HG02763 (cell line): ENCODE measurements around the gene XIRP1.

Source experiments
- ATAC-seq: cut with Tn5 transposase; IDR thresholded peaks from one replicate; pipeline ENCODE4 v1.9.1; 2021; ENCODE audit warnings: mild to moderate bottlenecking, moderate library complexity; ENCODE audit not compliant: unreplicated experiment

Gene XIRP1

DNA sequence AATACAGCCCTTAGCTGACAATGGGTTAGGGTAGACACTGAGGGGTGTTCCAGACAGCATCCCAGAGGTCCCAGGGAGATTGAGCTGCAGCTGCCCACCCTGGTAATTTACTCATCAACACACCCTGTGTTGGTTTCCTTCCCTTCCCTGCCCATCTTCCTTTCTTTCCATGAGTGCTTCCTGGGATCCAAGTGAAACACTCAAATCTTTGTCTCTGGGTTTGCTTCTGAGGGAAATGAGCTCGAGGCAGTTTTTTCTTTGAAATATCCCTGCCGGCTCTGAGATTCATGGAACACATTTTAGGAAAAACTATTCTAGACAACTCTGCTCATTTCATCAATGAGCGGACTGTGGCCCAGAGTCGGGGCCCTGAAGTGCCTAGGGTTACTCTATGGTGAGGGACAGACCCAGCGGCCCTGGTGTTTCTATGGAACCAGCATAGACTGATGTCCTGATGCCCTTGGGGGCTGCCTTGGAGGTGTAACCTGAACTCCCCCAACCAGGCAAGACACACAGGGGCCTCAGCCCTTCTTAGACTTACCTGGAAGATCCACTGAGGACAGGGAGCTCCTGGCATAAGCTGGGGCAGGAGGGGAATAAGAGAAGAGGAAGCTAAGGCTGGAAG is 24.1 kb downstream of the XIRP1 start:
- ATAC-seq: no peak

DNA sequence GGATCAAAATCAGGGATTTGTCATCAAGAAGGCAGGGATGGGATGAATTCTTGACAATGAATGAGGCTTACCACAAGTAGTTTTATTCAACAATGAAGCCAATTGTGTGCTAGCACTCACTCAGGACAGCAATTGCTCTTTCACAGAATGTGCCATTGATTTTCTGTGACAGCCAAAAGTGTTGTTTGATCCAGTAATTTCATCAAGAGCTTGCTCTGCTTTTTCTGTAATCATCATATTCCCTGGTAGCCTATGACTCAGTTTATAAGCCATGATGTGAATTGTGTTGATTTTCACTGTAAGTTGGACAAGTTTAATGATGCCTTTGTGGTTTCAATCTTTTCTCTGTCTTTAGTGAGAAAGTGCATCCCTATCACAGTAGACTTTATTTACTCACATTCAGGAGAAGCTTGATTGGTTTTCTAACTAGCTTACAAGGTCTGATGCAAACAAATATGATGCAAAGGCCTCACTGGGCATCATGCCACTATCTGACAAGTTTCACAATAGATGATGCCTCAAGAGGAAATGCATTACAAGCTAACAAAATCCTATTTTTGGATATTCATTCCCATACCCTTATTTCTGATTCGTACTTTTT is 25.4 kb downstream of the XIRP1 start:
- no peak for ATAC-seq

DNA sequence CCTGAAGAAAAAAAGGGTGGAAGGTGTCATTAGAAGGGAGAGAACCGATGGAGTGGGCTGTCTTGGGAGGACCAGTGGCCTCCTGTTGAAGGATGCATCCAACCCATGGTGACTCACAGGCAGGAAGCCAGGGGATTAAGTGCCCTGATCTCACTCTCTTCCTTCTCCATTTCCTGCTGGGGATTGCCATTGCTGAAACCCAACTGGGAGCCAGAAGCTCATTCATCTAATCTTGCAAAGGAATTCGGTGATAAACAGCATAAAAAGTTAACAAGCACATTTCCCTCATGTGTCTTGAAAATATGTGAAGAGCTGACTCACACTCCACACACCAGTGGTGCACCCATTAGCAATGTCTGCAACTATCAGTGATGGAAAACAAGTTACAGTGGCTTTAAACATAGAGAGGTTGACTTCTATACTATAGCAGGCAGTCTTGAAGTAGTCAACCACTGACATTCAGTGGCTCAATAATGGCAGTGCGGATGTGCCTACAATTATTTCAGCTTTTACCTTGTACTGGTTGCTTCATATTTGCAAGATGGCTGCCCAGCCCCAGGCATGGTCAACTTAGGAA is 26.2 kb downstream of the XIRP1 start:
- no peak for ATAC-seq

DNA sequence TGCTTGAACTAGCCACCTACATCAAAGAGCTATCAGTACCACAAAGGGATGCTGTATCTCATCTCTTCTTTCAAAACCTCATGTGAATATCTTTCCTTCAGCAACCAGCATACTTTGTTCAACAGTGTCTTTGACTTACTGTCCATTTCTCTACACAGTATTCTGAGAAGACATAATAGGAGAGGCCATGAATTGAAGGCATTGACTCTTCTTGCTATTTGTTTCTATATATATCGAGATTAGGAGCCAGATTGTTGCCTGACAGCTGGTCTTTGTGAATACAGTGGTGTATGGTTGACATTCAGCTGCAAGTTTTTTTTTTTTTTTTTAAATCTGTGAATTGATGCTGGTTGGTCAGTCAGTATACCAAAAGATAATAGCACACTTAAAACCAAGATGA is 26.9 kb downstream of the XIRP1 start:
- no peak for ATAC-seq

DNA sequence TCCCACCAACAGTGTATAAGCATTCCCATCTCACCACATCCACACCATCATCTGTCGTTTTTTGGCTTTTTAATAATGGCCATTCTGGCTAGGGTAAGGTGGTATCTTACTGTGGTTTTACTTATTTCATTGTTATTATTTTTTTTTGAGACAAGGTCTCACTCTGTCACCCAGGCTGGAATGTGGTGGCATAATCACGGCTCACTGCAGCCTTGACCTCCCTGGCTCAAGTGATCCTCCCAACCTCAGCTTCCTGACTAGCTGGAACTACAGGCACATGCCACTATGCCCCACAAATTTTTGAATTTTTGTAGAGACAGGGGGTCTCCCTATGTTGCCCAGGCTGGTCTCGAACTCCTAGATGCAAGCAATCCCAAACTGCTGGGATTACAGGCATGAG is 28.0 kb downstream of the XIRP1 start:
- no peak for ATAC-seq

DNA sequence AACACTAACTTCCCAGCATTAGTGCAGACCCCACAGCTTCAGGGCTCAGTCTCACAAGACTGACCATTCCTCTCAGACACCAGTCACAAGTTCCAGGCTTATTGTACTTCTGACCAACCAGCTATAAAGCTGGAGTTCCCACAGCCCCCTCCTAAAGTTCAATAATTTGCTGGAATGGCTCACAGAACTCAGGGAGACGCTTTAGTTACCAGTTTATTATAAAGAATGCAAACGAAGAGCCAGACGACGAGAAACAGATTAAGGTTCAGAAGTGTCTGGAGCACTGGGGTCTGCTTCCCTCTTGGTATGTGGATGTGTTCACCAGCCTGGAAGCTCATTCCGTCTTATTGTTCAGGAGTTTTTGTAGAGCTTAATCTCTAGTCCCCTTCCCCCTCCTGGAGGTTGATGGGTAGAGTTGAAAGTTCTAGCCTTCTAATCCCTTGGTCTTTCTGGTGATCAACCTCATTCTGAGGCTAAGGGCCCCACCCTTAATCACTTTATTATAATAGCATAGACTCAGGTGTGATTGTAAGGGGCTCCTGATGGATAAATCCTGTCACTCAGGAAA is 34.2 kb downstream of the XIRP1 start:
- ATAC-seq: no peak

DNA sequence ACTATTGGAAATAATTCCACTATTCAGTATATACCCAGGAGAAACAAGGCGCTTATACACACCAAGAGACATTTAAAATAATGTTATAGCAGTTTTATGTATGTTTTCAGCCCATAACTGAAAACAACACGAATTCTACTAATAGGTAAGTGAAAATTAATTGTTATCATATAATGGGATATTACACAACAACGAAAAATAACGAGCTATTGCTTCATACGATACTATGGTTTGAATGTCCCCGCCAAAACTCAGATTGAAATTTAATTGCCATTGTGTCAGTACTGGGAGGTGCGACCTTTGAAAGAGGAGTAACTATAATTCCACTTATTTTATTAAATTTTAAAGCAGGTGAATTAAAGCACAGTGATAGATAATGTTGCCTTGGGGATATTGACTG is 35.0 kb downstream of the XIRP1 start:
- ATAC-seq: no peak

DNA sequence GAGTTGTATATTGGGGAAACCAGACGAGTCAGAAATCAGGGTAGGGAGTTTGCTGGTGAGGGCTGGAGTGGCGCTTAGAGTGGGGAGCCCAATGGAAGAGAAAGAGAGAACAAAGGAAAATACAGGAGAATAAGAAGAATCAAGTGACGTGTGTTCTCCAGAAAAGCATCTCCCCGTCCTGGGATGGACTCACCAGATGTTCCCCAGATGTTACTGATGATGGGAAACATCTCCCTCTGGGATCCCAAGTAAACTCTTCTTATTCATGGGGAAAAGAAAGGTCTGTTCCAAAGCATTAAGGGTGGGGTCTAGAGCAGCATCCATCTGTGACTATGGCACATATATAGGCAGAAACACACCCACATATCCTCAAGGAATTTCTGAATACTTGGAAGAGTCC is 36.0 kb downstream of the XIRP1 start:
- no peak for ATAC-seq

DNA sequence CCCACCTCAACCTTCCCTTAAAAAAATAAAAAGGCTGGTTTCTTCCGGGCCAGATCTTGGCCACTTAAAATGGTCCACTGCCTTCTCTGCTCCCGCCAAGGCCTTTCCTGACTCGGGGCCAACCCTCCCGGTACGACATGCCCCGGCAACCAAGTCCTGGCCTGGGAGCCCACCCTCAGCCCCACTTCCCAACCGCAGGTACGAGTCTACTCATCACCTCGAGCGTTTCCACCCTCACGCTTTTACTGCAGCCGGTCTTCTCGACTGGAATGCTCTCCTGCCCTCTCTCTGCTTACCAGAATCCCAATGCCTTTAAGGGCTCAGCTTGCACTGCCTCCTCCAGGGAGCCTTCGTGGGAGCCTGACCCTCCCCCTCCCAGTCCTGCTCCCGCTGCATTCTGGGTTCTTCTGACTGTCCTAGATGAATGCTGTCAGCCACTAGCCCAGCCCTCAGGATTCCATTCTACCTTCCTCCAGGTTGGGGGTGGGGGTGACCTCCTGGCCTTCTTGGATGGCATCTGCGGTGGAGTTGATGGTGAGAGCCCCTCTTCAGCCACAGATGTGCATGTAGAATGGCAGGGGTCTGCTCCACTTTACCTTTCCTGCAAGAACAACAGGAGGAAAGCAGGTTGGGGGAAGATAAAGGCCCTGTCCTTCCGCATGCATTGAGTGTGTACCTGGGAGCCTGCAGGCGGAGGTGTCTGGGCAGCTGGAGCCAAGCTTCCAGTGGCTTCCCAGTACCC is 37.9 kb downstream of the XIRP1 start:
- ATAC-seq: no peak

DNA sequence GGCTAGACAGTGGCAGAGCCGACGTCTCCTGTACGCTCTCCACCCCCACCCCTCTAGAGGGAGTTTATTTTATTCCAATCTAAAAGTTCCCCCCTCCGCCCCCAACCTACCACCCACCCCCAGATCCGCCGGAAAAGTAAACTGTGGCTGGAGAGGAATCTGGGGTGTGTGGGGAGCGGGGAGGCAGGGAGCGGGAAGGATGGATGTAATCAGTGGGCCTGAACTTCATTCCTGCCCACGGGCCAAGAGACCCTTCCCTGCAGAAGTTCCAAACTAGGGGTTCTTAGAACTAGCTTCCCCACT is 38.5 kb downstream of the XIRP1 start:
- no peak for ATAC-seq

DNA sequence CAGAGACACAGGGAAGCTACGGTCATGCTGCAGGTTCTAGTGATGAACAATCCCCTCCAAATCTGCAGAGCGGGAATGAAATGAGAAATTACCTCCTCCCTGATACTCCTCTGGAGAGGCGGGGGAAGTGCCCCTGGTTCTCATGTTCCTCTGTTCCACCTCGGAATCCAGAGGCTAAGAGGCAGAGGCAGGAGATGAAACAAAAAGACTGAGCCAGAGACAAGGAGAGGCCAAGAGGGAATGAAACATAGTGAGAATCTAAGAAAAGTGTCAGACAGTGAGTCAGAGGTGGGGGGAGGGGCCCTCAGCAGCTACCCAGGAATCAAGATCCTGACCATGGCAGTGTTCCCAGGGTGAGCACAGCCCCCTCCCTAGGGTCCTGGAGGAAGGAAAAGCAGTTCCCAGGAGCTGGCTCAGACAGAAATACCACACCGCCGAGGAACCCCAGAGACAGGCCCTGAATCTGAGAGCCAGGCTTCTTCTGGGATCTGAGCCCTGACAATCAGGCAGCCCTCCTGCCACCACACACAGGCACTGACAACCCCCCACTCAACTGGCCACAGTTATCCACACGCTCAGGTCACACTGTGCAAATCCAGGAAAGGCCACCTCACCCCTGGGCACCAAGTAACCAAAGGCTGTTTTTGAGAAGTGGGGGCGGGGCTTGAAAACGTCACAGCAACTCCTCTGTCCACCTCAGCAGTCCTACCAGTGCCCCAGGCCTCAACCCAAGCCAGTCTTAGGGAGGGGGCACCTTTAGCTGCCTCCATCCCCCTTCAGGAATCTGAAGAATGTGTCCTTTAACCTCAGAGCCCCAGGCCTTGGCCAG is 41.4 kb downstream of the XIRP1 start:
- ATAC-seq: no peak

DNA sequence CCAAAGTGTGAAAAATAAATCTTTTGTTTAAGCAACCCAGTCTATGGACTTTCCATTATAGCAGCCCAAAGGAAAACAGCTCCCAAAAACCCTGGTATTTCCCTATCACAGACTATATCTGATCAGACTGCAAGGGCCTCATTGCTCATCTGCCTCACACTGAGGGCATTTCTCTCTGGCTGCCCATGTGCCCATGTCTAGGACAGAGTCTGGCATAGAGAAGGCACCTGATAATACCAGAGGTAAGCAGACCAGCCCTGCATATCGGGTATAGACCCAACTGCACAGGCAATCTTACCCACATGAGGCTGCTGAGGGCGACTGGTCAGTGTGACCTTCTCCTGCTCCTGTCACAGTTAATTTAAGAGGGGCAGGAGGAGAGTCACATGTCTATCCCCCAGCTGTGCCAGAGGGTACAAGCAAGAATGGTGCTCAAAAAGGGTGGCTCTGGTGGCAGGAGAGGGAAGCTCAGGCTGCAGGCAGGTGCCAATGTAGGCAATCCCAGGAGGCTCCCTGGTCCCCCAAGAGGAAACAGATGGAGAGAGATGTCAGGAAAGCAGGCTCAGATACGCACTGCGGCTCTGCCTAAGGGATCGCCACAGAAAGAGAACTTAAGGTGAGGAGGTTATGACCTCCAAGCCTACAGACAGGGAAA is 42.1 kb downstream of the XIRP1 start:
- ATAC-seq: no peak

DNA sequence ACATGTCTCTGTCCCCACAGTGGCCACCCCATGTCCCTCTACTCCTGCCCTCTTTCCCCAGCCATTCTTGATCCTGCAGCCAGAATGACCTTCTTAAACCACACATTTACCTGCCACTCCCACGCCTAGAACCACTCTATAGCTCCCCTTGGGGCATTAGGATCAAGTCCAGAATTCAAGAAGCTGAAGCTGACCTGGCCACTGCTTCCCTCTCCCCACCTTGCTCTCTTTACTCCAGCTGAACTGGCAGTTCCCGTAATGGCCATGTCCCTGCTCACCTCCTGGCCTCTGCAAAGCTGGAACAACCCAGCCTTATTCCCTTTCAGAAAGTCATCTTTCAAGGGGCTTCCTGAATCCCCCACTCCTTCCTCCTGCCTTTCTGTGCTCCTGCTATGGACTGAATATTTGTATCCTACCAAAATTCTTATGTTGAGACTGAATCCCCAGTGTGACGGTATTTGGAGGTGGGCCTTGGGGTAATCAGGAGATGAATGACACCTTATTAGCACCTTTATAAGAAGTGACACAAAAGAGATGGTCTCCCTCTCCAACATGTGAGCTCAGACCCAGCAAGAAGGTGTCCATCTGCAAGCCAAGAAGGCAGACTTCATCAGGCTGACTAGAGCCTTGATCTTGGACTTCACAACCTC is 42.8 kb downstream of the XIRP1 start:
- ATAC-seq: no peak

DNA sequence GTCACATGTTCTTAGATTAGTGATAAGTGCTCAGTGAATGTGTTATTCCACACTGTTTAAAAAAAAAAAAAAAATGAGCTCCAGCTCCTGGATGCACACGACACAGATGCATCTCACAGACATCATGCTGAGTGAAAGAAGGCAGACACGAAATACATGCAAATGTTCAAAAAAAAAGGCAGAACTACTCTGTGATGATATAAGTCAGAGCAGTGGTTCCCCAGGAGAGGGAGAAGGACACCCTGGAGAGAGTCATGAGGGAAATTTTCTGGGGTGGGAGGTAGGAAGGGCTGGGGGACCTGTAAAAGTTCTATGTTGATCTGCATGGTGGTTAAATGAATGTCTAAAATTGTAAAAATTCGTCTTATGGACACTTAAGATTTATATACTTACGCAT is 43.3 kb downstream of the XIRP1 start:
- ATAC-seq: no peak

DNA sequence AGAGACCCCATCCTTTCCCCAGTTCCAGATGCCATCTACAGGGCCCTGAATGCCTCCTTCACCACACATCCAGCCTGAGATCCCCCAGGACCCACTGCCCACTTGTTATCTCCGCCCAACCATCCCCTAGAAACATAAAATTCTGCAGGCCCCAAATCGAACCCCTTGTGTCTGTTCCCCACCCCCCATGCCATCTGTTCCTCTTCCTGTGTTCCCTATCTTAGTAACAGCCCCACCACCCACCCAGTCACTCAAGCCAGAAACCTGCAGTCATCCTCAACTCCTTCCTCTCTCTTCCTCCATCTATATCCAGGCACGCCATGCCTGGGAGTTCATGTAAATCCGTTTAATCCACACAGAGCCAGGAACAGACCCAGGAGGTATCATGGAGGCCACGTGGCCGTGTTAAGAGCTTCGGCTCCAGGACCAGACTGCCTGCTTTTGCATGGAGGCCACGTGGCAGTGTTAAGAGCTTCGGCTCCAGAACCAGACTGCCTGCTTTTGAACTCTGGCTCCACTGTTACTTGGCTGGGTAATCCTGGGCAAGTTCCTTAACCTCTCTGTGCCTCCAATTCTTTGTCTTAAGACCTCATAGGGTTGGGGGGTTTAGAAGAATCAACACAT is 43.8 kb downstream of the XIRP1 start:
- ATAC-seq: no peak

DNA sequence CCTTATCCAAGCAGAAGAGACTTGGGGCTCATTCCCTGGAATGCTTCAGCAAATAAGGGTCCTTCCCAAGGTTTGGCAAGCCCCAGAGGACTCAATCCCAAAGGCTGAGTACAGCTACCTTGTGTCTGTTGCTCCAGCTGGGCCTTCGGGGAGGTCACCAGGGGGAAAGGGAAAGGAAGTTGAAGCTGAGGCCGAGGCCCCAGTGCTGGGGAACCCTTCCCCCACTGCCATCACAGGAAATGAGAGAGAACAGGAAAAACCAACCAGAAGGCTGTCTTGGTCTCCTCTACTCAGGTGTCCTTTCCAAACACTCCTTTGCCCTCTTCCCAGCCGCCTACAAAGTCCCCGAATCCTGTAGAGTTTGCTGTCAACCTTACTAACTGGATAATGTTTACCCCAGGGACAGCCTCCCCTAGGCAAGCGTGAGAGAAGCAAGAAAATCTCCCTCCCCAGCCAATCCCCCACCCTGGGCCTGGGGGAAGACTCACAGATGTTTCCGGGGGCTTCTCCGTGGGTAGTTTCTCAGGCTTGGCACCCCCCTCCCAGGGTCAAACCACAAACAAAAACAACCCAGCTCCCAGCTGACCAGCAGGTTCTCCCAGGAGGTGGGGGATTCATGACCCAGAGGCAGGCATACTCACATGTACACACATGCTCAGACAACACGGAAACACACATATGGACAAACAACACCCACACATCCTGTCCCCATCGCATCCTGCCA is 44.5 kb downstream of the XIRP1 start:
- peak; percentile 28 for ATAC-seq

DNA sequence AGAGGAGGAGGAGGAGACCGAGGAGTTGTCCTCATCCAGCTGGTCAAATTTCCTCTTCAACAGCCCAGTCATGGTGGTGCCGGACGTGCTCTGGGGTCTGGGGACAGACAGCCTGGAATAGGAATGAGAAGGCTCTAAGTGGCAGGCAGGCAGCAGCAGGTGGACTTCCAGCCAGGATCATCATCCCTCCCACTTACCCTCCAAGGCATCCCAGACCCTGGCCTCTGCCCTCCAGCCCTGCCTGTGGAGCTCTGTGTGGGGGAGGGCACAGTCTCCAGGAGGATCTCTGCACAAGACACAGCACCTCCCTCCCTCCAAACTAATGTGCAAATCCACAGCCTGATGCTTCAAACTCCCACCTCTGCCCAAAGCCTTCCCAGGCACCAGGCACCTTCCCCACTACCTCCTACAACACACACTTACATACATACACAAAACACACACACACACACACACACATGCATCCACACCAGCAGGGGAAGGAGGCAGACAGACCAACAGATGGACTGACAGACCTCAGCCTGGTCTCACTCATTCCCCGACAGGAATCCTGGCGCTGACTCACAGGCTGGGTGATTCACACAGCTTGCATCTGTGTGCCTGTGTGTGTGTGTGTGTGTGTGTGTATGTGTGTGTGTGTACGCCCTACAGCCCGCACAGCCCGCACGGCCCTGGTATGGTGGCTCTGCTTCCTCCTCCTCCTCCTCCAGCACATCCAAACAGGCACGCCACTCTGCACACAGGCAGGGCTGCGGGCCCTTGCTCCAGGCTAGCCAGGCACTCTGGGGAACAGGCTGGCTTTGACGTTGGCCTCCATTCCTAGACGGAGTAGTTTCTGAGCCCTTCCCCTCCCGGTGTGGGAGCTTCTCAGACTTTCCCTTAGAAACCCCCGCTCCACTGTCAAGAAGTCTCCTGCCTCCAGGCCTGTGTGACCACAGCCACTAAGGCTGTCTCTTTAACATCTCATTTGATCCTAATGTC is 45.5 kb downstream of the XIRP1 start:
- ATAC-seq: no peak

DNA sequence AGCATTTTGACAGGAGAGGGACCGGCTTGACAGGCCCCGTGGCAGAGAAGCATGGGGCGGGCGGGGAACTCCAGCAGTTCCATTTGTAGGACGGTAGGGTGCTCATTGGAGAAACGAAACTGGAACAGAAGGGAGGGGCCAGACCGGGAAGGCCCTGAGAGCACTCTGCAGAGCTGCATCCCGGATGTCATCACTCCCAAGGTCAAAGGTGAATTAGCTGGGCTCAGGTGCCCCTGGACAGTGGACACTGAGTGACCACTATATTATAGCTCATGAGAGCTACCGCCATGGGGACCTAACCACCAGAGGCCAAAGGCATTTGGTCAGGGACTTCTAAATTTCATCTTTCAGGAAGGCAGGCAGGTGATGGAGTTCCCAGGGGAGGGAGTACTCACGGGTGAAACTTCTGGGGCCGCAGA is 46.3 kb downstream of the XIRP1 start:
- no peak for ATAC-seq
